Trophoblast cell (in vitro differentiated cells and primary cell): ENCODE measurements around the gene IQSEC1.

Source experiments
- DNase-seq, 2 donors: peaks; one replicate each; pipeline ENCODE4 v3.0.0-alpha.2; 2016
- H2AFZ ChIP-seq: 2 replicates; pipeline ENCODE4 v1.6.1; 2013; ENCODE audit warnings: low read length, moderate library complexity, mild to moderate bottlenecking; ENCODE audit not compliant: insufficient read depth, poor library complexity
- H2AK5ac ChIP-seq: 2 replicates; pipeline ENCODE4 v1.6.1; 2013; ENCODE audit warnings: mild to moderate bottlenecking, low read length
- H2BK120ac ChIP-seq: 2 replicates; pipeline ENCODE4 v1.6.1; 2013; ENCODE audit warnings: low read length, mild to moderate bottlenecking, moderate library complexity; ENCODE audit not compliant: insufficient read depth, poor library complexity
- H2BK12ac ChIP-seq: 2 replicates; pipeline ENCODE4 v1.6.1; 2013; ENCODE audit warnings: mild to moderate bottlenecking, low read length, moderate library complexity
- H2BK5ac ChIP-seq: 2 replicates; pipeline ENCODE4 v1.6.1; 2013; ENCODE audit warnings: low read length, low read depth, moderate library complexity, mild to moderate bottlenecking; ENCODE audit not compliant: poor library complexity
- H3K14ac ChIP-seq: 2 replicates; pipeline ENCODE4 v1.6.1; 2013; ENCODE audit warnings: mild to moderate bottlenecking, low read length
- H3K18ac ChIP-seq: 2 replicates; pipeline ENCODE4 v1.6.1; 2013; ENCODE audit warnings: mild to moderate bottlenecking, low read length
- H3K23ac ChIP-seq: 2 replicates; pipeline ENCODE4 v1.6.1; 2013; ENCODE audit warnings: low read length
- H3K27ac ChIP-seq: 2 replicates; pipeline ENCODE4 v1.5.1; 2013; ENCODE audit warnings: low read depth, mild to moderate bottlenecking, inconsistent platforms, low read length, moderate library complexity
- H3K27me3 ChIP-seq: 2 replicates; pipeline ENCODE4 v1.6.1; 2013; ENCODE audit warnings: inconsistent platforms, mild to moderate bottlenecking, low read length, moderate library complexity; ENCODE audit not compliant: insufficient read depth
- H3K36me3 ChIP-seq, 2 experiments: 1 replicate in 1 of 2; 2 replicates in 1 of 2; pipeline ENCODE4 v1.6.1; 2013; ENCODE audit warnings: low read length in 2 of 2, mild to moderate bottlenecking in 2 of 2, moderate library complexity in 1 of 2; ENCODE audit not compliant: insufficient read depth in 2 of 2, control insufficient read depth in 1 of 2
- H3K4ac ChIP-seq: 2 replicates; pipeline ENCODE4 v1.6.1; 2013; ENCODE audit warnings: low read depth, mild to moderate bottlenecking, low read length, moderate library complexity
- H3K4me1 ChIP-seq, 2 experiments: 1 replicate in 1 of 2; 2 replicates in 1 of 2; pipeline ENCODE4 v1.6.1; 2013; ENCODE audit warnings: low read length in 2 of 2, mild to moderate bottlenecking in 2 of 2, moderate library complexity in 1 of 2; ENCODE audit not compliant: insufficient read depth in 2 of 2, control insufficient read depth in 1 of 2
- H3K4me2 ChIP-seq: 2 replicates; pipeline ENCODE4 v1.6.1; 2013; ENCODE audit warnings: inconsistent platforms, mild to moderate bottlenecking, low read length, moderate library complexity
- H3K4me3 ChIP-seq: 2 replicates; pipeline ENCODE4 v1.5.1; 2013; ENCODE audit warnings: mild to moderate bottlenecking, low read depth, low read length, inconsistent platforms
- H3K79me1 ChIP-seq: one replicate; pipeline ENCODE4 v1.6.1; 2013; ENCODE audit warnings: low read length
- H3K79me2 ChIP-seq: 2 replicates; pipeline ENCODE4 v1.6.1; 2013; ENCODE audit warnings: low read length, mild to moderate bottlenecking; ENCODE audit not compliant: control insufficient read depth, insufficient read depth, poor library complexity
- H3K9ac ChIP-seq: 2 replicates; pipeline ENCODE4 v1.6.1; 2013; ENCODE audit warnings: mild to moderate bottlenecking, low read length
- H3K9me3 ChIP-seq: 2 replicates; pipeline ENCODE4 v1.6.1; 2013; ENCODE audit warnings: low read depth, mild to moderate bottlenecking, control low read depth, inconsistent platforms, low read length; ENCODE audit not compliant: insufficient read depth
- H4K12ac ChIP-seq: 2 replicates; pipeline ENCODE4 v1.6.1; 2013; ENCODE audit warnings: low read depth, mild to moderate bottlenecking, low read length, moderate library complexity
- H4K8ac ChIP-seq: 2 replicates; pipeline ENCODE4 v1.6.1; 2013; ENCODE audit warnings: low read depth, mild to moderate bottlenecking, low read length, moderate library complexity
- H4K91ac ChIP-seq: one replicate; pipeline ENCODE4 v1.6.1; 2013; ENCODE audit warnings: low read depth, mild to moderate bottlenecking, low read length, moderate library complexity
- WGBS: extraction: QIAGEN DNeasy Blood & Tissue Kit; methylation state at CpG from one replicate; pipeline ENCODE4 v1.1.7; 2013; ENCODE audit warnings: missing lambda C conversion rate; ENCODE audit not compliant: insufficient read length, insufficient coverage; ENCODE audit errors: extremely low coverage; 5-methylcytosine and 5-hydroxymethylcytosine counted together

The IQSEC1 gene

DNA sequence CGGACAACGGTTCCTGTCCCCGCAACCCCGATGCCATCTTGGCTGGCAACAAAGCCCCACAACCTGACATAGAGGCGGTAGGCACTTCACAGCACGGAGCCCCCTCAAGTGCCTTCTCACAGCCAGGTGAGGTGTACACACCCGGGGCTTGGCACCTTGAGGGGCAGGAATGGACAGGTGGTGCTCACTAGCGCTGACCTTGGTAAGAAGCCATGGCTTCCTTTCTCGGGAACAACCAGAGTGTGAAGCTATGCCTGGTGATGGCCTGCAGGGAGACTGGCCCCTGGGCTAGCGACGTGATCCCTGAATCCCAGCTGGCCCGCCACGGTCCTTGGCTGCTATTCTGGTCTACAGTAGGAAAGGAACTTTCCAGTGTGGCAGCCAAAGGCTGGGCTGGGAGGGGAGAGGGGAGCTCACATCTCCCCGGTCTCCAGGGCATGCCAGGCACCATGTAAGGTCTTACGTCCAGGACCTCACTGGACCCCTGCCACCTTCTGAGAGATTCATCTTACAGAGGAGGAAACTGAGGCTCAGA, 161.3 kb downstream of the IQSEC1 start:
- Histone ChIP-seq H3K9ac (no peak overlapping the region), H2AK5ac (no peak overlapping the region), H2BK5ac (no peak overlapping the region), H4K12ac (no peak overlapping the region), H3K9me3 (peaks cover 2% of the 10 kb centered on the region), H3K18ac (no peak overlapping the region), H3K79me2 (no peaks in the 10 kb centered on the region), H3K14ac (no peak overlapping the region), H4K91ac (no peak overlapping the region), H4K8ac (no peak overlapping the region), H3K4ac (no peak overlapping the region), H3K4me1 (no peaks in the 10 kb centered on the region), H3K36me3 (peaks cover 61 to 77% of the 10 kb centered on the region in 2 experiments), H2BK12ac (no peak overlapping the region), H3K4me2 (no peak overlapping the region), H2BK120ac (no peak overlapping the region), H3K27me3 (no peaks in the 10 kb centered on the region), H3K27ac (no peak overlapping the region), H3K4me3 (no peak overlapping the region), H3K79me1 (no peaks in the 10 kb centered on the region), H2AFZ (no peak overlapping the region), H3K23ac (no peak overlapping the region)
- no CpG with 5 or more reads among the region's 15 CpGs for WGBS
- no peak for DNase-seq

DNA sequence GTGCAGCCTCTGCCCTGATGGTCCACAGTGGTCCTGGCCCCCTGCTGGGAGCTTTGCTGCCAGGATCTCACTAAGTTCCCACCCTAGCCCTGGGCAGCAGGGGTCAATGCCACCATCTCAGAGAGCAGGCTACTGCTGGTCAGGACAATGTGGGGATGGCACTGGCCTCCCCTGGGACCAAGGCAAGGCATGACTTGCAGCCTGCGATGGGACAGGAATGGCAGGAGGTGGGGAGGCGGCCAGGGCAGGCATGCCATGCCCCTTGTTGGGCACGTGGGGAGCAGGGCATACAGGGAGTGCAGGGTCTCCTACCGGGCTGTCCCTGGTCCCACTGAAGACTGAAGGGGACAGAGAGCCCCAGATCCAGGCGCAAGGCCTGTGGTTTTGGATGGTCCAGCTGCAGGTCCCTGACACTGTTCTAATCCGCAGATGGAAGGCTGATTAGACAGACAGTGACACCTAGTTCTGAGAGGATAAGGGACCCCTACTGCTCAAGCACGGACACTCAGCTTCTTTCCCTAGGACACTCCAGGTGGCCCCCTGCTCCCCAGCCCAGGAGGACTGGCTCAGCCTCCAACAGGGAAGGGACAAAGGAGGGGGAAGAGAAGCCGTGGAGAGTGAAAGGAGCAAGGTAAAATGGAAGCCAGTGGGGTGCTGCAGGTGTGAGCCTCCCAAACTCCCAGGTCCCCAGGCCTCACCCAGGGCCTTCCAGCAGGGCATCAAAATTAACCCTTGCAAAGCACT, 162.7 kb downstream of the IQSEC1 start:
- peaks cover 68 to 80% of the 10 kb centered on the region in 2 experiments for H3K36me3 ChIP-seq

DNA sequence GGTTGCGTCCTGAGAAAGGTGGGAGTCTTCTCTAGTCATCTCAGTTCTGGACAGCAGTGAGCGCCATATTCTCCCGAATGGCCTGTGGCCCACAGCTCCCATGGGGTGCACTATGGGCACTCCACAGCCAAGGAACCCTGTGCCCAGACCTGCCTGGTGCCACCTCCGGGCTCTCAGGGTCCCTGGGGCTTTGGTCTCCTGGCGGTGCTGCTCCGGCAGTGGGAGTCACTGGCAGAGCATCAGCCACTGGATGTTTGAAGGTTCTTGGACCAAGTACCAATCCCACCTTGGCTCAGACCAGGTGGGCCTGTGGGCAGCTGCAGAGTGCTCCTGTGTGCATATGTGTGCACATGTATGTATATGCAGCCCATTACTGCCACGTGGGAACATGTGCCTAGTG, 163.5 kb downstream of the IQSEC1 start:
- no peak for DNase-seq
- H3K4ac ChIP-seq: no peak overlapping the region
- no peak overlapping the region for H3K23ac ChIP-seq
- no peak overlapping the region for H3K18ac ChIP-seq
- H3K9ac ChIP-seq: no peak overlapping the region
- H2BK5ac ChIP-seq: no peak overlapping the region
- H3K14ac ChIP-seq: no peak overlapping the region
- H2BK120ac ChIP-seq: no peak overlapping the region
- H2AFZ ChIP-seq: no peak overlapping the region
- H3K79me2 ChIP-seq: no peaks in the 10 kb centered on the region
- H3K79me1 ChIP-seq: no peaks in the 10 kb centered on the region
- no CpG with 5 or more reads among the region's 7 CpGs for WGBS
- no peak overlapping the region for H2BK12ac ChIP-seq
- H4K8ac ChIP-seq: no peak overlapping the region
- H3K9me3 ChIP-seq: peaks cover 6% of the 10 kb centered on the region
- H3K27me3 ChIP-seq: no peaks in the 10 kb centered on the region
- no peak overlapping the region for H2AK5ac ChIP-seq
- no peak overlapping the region for H3K4me3 ChIP-seq
- no peak overlapping the region for H3K27ac ChIP-seq
- H3K4me1 ChIP-seq: no peaks in the 10 kb centered on the region
- H3K4me2 ChIP-seq: no peak overlapping the region
- no peak overlapping the region for H4K12ac ChIP-seq
- H4K91ac ChIP-seq: no peak overlapping the region
- H3K36me3 ChIP-seq: peaks cover 74 to 86% of the 10 kb centered on the region in 2 experiments

More for the DNA sequence above, 162.7 kb downstream of the IQSEC1 start:
- no peak overlapping the region for H2BK12ac ChIP-seq
- no peak overlapping the region for H2AK5ac ChIP-seq
- no peaks in the 10 kb centered on the region for H3K79me1 ChIP-seq
- no peak overlapping the region for H3K4me2 ChIP-seq
- no peak overlapping the region for H3K27ac ChIP-seq
- H3K27me3 ChIP-seq: no peaks in the 10 kb centered on the region
- no peak overlapping the region for H4K12ac ChIP-seq
- no CpG with 5 or more reads among the region's 8 CpGs for WGBS
- no peak overlapping the region for H2AFZ ChIP-seq
- no peak for DNase-seq
- H3K4me3 ChIP-seq: no peak overlapping the region
- H3K4ac ChIP-seq: no peak overlapping the region
- H4K8ac ChIP-seq: no peak overlapping the region
- no peak overlapping the region for H3K9ac ChIP-seq
- peaks cover 2% of the 10 kb centered on the region for H3K9me3 ChIP-seq
- H3K23ac ChIP-seq: no peak overlapping the region
- no peaks in the 10 kb centered on the region for H3K79me2 ChIP-seq
- no peak overlapping the region for H2BK5ac ChIP-seq
- no peak overlapping the region for H4K91ac ChIP-seq
- no peak overlapping the region for H3K18ac ChIP-seq
- H3K14ac ChIP-seq: no peak overlapping the region
- H3K4me1 ChIP-seq: no peaks in the 10 kb centered on the region
- H2BK120ac ChIP-seq: no peak overlapping the region

DNA sequence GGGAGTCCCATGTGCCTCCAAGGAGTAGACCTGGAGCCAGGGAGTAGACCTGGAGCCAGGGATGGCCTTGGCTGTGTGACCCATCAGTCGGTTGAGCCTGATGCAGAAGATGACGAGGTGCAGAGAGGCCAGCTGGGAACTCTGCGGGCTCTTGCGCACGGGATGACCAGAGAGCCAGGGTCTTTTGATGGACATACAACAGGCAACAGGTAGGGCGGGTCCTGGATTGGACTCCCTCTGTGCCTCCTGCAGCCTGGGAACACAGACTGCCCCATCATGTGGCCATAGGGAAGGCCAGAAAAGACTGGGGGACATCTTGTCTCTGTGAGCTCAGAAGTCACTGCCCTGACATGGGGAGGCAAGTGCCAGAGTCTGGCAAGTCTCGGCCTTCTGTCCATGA, 164.4 kb downstream of the IQSEC1 start:
- no peaks in the 10 kb centered on the region for H3K27me3 ChIP-seq
- H3K4ac ChIP-seq: no peak overlapping the region
- H3K14ac ChIP-seq: no peak overlapping the region
- H3K27ac ChIP-seq: no peak overlapping the region
- WGBS: no CpG with 5 or more reads among the region's 7 CpGs
- H3K4me2 ChIP-seq: no peak overlapping the region
- no peak overlapping the region for H2BK12ac ChIP-seq
- no peak overlapping the region for H4K8ac ChIP-seq
- H3K4me3 ChIP-seq: no peak overlapping the region
- H2BK120ac ChIP-seq: no peak overlapping the region
- no peak overlapping the region for H2AK5ac ChIP-seq
- H3K79me1 ChIP-seq: no peaks in the 10 kb centered on the region
- H4K12ac ChIP-seq: no peak overlapping the region
- H2AFZ ChIP-seq: no peak overlapping the region
- no peak overlapping the region for H3K18ac ChIP-seq
- no peak overlapping the region for H2BK5ac ChIP-seq
- no peak overlapping the region for H3K9ac ChIP-seq
- no peaks in the 10 kb centered on the region for H3K4me1 ChIP-seq
- H3K23ac ChIP-seq: no peak overlapping the region
- H3K36me3 ChIP-seq: peaks cover 80 to 89% of the 10 kb centered on the region in 2 experiments
- no peak for DNase-seq
- H4K91ac ChIP-seq: no peak overlapping the region
- H3K9me3 ChIP-seq: peaks cover 6% of the 10 kb centered on the region
- H3K79me2 ChIP-seq: no peaks in the 10 kb centered on the region
